Brain pericyte (primary cell): ENCODE data around the gene FOXP1.
"Not testable (repeated sequence)": the region's sequence is repeated elsewhere in the genome, so short reads cannot be mapped to it uniquely, and the experiment has no call there.

Experiments
- DNase-seq: peaks from one replicate; pipeline ENCODE4 v3.0.0-alpha.2; 2012; ENCODE audit warnings: low read depth, low spot score

FOXP1 gene

DNA sequence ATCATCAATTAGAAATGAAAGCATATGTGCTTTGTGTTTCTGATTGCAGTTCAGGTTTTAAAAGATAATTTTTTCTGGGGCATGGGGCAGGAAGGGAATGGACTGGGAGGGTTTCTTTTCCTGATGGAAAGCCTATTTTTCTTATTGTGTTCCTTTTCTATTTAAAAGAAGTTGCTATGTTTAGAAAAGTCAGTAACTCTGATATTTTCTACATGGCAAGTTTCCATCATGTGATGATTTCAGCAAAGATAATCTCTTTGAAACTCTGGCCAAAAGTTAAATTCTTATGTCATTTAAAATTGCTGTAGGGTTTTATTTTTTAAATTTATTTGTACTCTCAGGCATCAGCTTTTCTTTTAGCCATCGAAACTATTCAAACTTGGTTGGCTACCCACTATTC, 601.2 kb downstream of the FOXP1 start:
- no peak for DNase-seq

DNA sequence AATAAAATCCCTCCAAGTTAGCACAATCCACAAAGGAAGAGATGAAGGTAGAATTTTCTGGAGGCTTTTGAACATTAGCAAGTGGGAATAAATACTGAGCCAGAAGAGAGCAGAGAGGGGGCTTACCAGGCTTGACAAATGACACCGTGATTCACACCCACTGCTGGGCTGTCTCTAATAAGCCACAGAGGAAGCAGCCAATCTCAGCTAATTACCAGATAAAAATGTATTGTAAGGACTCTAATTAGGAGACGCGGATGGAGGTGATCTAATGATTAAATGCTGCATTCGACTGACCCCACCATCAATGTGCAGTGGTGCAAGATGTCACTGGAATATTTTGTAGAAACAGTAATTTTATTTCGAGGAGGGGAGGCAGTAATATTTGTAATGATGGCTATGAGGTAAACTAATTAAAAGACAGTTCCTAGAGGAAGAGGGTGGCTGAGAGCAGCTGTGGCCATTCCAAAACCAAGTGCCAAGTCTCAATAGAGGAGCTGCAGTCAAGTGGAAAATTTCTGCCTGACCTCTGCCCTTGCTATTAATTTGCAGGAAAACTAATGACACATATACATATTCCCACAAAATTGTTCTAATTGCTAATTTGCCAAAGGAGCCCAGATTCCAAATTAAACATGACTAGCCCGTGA, 602.2 kb downstream of the FOXP1 start:
- no peak for DNase-seq

DNA sequence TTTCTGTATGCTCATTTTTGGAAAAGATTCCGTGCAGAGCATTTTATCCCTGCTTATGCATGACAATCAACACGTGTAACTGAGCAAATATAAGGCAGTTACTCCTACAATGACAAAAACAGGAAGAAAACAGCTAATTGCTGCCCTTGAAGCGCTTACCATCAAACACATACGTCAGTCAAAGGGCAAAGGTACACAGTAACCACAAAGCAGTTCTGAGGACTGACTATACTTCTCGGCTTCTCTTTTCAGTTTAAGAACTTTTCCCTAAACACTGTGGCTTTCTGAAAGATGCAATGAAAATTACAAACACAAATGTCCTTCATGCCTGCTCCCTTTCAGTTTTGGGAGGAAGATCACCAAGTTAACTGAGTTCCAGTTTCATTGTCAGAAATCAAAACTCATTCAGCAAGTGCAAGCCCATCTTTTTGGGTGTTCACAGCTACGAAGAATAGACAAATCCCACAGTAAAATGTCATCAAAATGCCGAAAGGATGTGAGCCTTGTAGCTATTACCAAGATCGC, 602.8 kb downstream of the FOXP1 start:
- DNase-seq: no peak

- no peak for DNase-seq
Observed at GRCh38 chr3:70979983-70980645, 603.4 kb downstream of the FOXP1 start.

- DNase-seq: no peak
Observed at GRCh38 chr3:70977712-70978111, 605.8 kb downstream of the FOXP1 start.

DNA sequence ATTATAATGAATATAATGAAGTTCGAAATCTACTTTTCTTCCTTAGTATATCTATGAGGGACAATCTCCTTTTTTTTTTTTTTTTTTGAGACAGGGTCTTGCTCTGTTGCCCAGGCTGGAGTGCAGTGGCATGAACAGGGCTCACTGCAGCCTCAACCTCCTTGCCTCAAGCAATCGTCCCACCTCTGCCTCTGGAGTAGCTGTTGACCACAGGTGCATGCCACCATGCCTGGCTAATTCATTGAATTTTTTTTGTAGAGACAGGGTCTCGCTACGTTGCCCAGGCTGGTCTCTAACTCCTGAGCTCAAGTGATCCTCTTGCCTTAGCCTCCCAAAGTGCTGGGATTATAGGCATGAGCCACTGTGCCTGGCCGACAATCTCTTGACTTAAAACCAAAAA, 607.5 kb downstream of the FOXP1 start:
- not testable (repeated sequence) for DNase-seq

GRCh38 chr3:70974747-70975146, 608.8 kb downstream of the FOXP1 start:
- DNase-seq: no peak

- DNase-seq: no peak
Observed at GRCh38 chr3:70973558-70973957, 610.0 kb downstream of the FOXP1 start.

DNA sequence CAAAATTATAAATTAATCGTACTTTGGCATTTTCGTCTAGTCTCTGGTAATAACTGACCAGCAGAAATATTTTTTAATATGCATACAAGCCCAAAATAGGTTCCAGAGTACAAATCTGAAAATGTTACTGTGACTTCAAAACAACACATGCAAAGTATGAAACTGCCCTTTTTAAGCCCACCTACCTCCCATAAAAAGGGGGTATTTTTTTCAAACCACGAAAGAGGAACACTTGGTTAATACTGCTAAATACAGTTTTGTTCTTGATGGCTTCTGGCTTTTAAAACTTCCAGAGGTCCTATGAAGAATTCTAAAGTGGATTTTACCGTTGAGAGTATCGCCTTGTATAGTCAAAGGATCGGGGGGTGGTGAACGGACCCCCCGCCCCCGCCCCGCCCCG, 610.7 kb downstream of the FOXP1 start:
- DNase-seq: no peak

DNA sequence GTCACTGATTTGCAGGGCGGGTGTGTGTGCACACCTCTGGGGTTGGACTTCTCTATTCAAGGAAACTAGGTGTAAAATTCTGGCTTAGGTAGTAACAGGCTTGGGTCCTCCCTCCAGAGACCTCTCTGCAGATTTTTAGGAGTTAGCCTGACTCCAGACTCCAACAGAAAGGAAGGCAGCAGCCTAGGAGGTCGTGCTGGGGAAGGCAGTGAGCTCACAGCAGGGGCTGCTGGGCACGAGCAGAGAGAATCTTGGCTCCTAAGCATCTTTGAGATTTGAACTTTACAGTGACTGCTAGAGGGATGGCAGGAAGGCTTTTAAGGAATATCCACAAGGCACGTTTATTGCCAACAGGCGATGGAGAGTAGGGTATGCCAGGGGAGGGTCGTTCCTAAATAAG, 612.6 kb downstream of the FOXP1 start:
- DNase-seq: no peak

GRCh38 chr3:70970171-70970570, 613.4 kb downstream of the FOXP1 start:
- DNase-seq: no peak

DNA sequence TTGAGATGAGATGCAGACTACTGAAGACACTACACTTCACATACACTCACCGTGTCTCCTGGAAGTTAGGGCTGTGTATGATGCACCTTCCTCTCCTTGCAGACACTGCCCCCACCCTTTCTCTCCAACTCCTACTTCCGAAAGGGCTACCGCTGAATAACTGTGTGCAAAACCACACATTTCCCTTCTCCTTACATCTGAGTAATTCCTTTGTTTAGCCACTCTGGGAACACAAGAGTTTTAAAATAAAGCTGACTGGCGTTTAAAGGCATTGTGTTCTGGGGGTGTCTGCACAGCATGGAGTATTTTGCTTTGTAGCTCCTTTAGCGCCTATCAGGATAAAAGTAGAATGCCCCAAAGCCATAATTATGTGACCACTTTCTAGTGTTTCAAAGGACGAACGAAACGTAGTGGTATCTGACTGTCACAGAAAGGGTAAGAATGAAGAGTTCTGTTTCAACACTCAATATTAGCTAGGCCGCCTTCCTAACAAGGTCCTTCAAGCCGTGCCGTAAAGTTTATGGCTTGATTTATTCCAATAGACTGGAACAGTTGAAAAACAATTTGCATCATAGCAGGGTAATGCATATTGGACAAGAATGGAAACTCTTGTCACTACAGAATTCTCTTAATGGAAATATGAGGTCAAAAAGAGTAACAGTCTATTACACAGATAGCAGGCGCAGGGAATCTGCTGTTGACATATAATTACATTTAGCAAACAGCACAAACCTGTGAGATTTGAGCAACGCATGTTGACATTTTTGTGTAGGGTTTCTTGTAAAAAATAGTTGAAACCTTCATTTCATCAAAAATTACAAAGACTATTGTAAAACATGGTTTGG, 619.9 kb downstream of the FOXP1 start:
- DNase-seq: no peak

DNA sequence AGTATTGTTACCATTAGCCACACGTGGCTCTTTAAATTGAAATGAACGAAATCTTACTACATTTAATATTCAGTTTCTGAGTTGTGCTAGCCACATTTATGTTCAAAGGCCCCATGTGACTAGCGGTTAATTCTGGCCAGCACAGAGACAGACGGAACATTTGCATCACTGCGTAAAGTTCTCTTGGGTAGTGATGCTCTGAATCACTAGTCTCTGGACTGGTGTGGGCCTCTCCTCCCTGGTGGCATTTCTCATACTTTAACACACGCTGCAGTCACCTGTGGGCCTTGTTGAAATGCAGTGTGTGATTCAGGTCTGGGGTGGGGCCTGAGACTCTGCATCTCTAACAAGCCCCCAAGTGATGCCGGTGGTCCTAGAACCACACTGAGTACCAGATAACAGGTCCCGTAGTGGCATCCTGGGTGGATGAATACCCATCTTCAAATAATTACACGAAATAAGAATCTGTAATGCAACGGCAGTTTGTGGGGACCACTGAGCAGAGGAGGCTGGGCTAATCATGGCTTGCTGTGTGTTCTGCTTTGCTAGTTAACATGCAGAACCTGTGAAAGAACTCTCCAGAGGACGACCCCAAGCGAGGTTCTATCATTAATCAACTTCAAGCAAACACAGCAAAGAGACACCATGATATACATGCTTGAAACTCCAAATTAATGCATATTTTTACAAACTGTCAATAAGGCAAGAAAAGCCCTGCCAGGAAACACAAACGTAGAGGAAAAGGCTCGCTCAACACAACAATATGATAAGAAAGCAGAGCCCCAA, 623.8 kb downstream of the FOXP1 start:
- no peak for DNase-seq

GRCh38 chr3:70952033-70952747, 631.3 kb downstream of the FOXP1 start:
- DNase-seq: no peak

DNA sequence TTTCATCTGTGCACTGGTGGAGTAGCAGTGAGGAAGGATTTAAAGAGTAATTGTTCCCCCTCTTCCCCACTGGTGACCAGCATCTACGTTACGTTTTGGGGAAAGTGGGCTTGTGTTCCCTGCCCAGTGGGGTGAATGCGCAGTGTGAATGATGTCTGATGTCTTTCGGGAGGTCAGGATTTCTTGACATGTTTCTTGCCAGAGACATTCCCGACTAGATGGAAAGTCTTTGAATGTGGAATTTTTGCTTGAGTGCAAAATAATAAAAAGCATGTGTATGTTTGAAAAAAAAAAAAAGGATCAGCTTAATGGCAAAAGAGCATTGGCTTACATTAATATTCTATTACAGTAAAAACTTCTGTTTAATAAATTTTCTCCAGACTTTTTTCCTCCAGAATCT, 632.2 kb downstream of the FOXP1 start:
- DNase-seq: no peak

DNA sequence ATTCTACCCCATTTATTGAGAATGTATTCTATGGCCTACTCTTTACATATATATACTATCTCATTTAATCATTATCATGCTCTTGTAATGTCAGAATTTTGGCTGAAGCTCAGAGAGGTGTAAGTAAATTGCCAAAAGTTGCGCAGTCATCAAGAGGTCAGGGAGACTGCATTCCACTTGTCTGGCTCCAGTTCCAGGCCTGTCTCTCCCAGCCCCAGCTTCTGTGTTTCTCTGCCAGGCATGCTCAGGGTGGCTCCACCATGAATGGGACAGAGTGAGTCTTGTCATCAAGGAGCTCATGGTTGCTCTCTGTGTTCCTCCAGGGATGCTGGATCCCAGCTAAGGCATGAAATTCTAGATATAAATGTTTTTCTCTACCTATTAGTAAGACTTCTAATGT, 635.9 kb downstream of the FOXP1 start:
- DNase-seq: no peak

GRCh38 chr3:70943886-70944285, 639.6 kb downstream of the FOXP1 start:
- DNase-seq: no peak

- no peak for DNase-seq
Observed at GRCh38 chr3:70933105-70933810, 650.3 kb downstream of the FOXP1 start.

DNA sequence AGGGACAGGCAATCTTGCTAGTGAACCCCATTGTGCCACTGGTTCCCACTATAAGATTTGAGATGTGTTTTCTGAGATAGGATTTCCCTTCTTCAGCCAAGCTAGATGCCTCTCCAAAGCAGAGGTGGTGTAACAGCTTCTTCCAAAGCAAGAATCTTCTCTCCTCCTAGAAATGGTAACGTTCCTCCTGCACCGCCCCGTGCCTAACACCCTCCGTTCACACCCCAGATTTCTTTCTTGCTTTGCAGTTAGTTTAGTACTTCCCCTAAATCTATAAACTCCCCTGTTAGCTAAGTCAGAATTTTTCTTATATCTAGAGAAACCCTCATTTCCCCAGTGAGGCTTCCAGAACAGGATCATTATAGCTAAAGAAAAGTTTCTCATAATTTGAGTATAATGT, 653.5 kb downstream of the FOXP1 start:
- no peak for DNase-seq

- no peak for DNase-seq
Observed at GRCh38 chr3:70927239-70927638, 656.3 kb downstream of the FOXP1 start.
